ENCODE measurements around the gene ZEB1.

ZEB1 gene

DNA sequence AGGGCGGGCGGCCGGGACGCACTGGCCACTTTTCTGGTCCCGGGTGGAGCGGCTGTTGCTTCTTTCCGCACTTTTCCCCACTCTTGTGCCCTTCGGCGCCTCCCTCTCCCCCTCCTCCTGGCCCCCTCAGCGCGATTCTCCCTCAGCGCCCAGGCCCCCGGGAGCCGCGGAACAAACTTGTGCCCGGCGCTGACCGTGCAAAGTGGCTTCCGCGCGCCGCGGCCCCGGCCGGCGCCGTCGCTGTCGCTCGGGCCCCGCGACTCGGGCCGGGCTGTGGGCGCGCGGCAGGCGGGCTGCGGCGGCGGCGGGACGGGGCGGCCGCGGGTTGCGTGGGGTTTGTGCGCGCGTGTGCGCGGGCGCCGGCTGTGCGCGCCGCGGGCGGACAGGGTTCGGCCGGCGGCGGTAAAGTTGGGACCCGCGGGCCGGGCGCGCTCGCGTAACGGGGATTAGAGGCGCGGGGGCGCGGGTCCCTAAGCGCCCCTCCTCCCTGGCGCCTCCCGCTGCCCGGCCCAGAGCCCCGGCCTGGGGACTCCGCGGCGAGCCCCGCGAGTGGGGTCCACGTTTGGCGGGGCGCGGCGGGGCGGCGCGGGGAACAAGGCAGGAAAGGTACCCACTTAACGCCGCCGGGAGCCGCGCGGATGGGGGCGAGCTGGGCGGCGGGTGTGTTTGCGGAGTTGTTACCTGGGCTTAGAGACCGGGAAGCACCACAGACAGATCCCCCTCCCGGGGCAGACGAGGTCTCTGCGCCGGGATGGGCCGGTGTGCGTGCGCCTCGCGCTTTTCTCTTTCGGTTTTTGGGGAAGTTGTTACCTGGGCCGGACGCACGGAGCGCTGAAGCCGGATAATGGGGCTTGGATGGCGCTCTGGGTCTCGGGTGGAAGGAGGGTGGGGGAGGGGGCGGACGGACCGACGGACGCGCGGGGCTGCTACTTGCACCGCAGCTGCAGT lies 860 bp downstream of the ZEB1 start:
- TF ChIP-seq, protein P1, sequence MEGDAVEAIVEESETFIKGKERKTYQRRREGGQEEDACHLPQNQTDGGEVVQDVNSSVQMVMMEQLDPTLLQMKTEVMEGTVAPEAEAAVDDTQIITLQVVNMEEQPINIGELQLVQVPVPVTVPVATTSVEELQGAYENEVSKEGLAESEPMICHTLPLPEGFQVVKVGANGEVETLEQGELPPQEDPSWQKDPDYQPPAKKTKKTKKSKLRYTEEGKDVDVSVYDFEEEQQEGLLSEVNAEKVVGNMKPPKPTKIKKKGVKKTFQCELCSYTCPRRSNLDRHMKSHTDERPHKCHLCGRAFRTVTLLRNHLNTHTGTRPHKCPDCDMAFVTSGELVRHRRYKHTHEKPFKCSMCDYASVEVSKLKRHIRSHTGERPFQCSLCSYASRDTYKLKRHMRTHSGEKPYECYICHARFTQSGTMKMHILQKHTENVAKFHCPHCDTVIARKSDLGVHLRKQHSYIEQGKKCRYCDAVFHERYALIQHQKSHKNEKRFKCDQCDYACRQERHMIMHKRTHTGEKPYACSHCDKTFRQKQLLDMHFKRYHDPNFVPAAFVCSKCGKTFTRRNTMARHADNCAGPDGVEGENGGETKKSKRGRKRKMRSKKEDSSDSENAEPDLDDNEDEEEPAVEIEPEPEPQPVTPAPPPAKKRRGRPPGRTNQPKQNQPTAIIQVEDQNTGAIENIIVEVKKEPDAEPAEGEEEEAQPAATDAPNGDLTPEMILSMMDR (conservative IDR thresholded peaks at IDR 0.05) = peak; percentile 11; the same call in 1 of the 2 replicates
- H3K27ac ChIP-seq = no peak overlapping the region

DNA sequence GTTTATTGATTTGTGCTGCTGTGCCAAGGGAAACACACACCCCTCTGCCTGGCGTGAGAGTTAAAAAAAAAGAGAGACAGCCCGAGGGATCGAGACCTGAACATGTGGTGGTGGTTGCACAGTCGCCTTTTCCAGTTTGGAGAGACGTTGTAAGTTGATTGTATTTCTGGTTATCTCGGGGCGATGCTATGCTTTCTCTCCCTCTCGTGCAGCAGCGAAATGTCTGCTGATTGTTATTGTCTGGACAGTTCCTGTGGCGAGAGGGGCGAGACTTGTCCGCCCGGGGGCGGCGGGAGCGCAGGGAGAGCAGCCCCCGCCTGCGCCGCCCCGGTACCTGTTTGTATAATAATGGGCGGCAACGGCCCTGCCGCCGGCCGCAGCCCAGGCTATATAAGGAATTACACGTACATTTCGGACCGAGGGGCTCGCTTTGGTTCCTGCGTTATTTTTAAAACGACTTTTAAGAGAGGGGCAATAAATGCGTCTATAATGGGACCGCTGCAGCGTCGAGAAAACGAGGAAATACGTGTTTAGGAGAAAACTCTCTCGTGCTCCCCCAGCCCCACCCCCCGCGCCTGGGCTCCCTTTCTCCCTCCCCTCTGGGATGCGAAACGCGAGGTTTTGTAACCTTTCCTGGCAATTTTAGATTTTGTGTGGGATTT lies 1.7 kb downstream of the ZEB1 start:
- TF ChIP-seq, protein P1 (conservative IDR thresholded peaks at IDR 0.05) = no peak
- no peak overlapping the region for H3K27ac ChIP-seq

DNA sequence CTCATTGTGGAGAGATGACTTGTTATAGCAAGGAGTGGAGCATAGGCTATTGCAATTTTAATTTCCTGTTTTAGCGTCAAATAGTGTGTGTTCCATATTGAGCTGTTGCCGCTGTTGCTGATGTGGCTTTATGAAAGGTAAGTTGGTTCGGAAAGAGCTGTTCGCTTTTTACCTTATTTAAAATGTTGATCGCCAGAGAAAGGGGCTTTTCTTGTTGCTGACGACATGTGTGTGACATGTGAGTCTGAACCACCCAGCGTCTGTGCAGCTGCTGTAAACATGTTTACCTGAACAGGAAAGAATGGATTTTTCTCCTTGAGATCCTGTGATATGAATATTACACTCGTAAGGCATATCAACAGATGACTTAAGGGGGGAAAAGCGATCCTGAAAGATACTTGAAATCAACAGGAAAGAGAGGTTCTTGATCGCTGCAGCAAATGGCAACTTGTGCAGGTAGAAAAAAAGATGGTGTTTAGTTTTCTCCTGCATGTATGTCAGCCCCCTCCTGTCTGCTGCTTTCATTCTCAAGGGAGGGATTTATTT lies 2.5 kb downstream of the ZEB1 start:
- no peak overlapping the region for H3K27ac ChIP-seq
- TF ChIP-seq, protein P1 (conservative IDR thresholded peaks at IDR 0.05) = no peak

DNA sequence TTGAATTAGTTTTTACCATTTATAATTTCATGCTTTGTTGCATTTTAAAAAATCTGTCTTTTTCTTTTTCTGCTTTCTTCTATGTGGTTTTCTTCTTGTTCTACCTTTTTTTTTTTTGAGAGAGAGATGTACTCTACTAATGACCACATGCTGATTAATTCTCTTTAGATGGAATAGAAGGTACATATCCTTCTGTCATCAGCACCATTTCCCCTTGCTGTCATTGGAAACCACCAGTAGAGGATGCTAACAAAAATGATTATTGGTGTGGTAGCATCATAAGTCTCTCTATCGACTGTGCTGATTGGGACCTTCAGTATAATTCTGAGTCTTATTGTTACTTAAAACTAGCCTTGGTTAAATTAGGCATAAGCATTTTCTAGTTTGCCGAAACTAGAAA lies 3.6 kb downstream of the ZEB1 start:
- TF ChIP-seq, protein P1 (conservative IDR thresholded peaks at IDR 0.05) = no peak
- no peak overlapping the region for H3K27ac ChIP-seq

DNA sequence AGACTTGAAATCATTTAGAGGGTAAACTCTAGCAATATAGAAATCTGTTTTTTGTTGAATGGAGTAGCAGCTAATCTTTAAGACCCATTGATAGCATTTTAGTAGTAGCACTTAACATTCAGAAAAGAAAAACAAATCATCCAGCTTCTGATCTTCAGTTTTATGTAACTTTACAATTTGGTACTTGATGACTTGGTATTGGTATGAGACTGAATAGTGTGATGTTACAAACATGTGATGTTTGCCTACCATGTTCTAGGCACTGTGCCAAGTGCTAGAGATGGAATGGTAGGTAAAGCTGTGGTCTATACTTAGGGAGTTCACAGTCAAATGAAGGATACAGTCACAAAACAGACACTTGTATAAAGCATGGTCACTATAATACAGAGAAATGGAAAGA lies 21.3 kb downstream of the ZEB1 start:
- TF ChIP-seq, protein P1 (conservative IDR thresholded peaks at IDR 0.05) = no peak
- H3K27ac ChIP-seq = no peak overlapping the region

DNA sequence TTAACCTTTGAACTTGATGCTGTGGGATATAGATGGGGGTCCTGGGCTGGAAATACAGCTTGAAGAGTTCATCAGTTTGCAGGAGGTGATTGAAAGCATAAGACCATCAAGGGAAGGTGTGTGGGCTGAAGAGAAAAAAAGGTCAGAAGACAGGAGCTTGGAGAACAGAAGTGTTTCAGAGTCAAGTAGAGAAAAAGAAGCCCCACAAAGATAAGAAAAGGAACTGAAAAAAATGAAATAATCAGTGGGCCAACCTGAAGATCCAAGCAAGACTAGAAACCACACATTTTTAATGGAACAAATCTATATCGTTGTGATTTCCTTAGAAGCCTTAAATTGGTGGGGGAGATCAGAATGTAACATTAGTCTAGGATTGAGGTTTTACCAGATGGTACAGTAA lies 22.5 kb downstream of the ZEB1 start:
- TF ChIP-seq, protein P1 (conservative IDR thresholded peaks at IDR 0.05) = no peak

DNA sequence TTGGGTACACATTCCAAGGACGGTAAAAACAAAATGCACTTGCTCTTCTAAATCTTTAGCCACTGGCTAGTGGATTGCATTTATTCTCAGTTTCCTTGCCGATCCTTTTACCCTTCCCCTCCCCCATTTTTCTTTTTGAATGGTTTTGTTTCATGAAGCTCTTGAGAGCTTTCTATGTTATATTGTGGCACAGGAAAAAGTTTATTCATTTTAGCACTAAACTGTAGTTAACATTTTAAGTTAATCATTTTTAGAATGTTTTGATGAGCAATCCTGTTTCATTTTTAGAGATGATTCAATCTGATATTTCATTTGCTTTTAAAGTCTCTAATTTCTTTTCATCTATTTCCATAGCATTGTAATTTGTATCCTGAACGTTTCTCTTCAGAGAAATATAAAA lies 24.0 kb downstream of the ZEB1 start:
- H3K27ac ChIP-seq = no peak overlapping the region
- TF ChIP-seq, protein P1 (conservative IDR thresholded peaks at IDR 0.05) = no peak

More for the DNA sequence above, 22.5 kb downstream of the ZEB1 start:
- H3K27ac ChIP-seq = no peak overlapping the region
